Measurements from ENCODE around the gene HNRNPM.
A peak's percentile ranks its signal among the peaks of the same experiment; 100 is the strongest.

Gene HNRNPM

DNA sequence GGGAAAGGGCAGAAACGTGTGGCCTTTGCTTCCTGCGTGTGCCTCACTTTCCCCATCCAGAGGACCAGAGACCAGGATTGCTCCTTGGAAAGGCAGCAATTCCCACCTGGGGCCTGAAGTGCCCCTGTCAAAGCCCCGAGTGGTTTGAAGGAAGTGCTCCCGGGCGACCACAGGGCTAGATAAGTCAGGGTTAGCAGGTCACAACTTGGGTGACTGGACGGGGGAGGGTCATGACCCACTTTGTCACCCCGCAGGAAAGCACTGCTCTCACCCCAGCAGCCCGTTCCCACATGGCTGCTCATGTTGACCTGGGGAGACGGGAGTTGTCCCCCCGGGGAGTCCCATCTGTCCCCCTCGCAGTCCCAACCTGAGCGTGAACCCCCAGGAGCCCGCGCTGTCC lies 57.2 kb downstream of the HNRNPM start:
- POLR2A ChIA-PET: no interaction called here
- DNase-seq (ENCODE audit: low read depth, low spot score): no peak
- CTCF ChIA-PET: no interaction called here
- no peak overlapping the region for H3K4me3 ChIP-seq (ENCODE audit: low read depth, low read length)
- TF ChIP-seq, protein P1, sequence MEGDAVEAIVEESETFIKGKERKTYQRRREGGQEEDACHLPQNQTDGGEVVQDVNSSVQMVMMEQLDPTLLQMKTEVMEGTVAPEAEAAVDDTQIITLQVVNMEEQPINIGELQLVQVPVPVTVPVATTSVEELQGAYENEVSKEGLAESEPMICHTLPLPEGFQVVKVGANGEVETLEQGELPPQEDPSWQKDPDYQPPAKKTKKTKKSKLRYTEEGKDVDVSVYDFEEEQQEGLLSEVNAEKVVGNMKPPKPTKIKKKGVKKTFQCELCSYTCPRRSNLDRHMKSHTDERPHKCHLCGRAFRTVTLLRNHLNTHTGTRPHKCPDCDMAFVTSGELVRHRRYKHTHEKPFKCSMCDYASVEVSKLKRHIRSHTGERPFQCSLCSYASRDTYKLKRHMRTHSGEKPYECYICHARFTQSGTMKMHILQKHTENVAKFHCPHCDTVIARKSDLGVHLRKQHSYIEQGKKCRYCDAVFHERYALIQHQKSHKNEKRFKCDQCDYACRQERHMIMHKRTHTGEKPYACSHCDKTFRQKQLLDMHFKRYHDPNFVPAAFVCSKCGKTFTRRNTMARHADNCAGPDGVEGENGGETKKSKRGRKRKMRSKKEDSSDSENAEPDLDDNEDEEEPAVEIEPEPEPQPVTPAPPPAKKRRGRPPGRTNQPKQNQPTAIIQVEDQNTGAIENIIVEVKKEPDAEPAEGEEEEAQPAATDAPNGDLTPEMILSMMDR (IDR thresholded peaks at IDR 0.05; ENCODE audit: insufficient read depth, low read length, missing control alignments): no peak

DNA sequence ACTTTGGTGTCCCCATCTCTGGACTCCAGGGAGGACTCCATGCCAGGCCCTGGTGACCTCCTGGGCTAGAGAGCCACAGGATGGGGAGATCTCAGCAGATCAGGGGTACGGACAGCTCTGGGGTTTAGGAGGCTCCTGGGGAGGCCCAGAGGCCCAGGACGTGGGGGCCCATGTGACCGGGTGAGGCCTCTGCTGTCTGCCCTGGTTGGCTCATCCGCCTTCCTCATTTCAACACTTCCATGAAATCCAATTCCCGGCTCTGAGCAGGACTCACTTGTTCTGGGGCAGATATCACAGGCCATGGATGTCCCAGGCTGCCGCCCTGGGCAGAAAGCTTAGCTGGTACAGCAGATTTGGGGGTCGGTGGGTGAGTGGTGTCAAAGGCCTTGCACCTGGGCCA lies 58.7 kb downstream of the HNRNPM start:
- POLR2A ChIA-PET: no interaction called here
- CTCF ChIA-PET: interaction anchor here (1.0 to 8.4 kb wide), 4 partner anchors 14 to 150 kb away, joined by 3 to 86 read pairs (median 4); no protein-coding TSS in a partner anchor
- H3K4me3 ChIP-seq (ENCODE audit: low read depth, low read length): no peak overlapping the region
- no peak for DNase-seq (ENCODE audit: low read depth, low spot score)
- TF ChIP-seq, protein P1 (IDR thresholded peaks at IDR 0.05; ENCODE audit: insufficient read depth, low read length, missing control alignments): no peak

DNA sequence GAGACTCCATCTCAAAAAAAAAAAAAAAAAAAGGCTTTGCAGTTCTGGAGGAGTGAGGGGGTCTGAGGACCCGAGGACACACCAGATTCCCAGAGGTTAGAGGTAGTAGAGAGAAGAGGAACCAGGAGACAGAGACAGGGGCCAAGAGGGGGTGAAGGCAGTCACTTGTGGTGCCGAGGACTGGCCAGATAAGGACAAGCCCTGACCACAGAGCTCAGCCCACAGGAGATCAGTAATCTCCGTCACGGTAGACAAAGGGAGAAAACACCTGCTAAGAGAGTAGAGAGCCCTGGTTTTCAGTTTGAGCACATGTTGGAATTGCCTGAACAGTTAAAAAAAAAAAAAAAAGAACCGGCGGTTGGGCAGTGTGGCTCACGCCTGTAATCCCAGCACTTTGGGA lies 59.4 kb downstream of the HNRNPM start:
- no peak for DNase-seq (ENCODE audit: low read depth, low spot score)
- POLR2A ChIA-PET: no interaction called here
- no peak overlapping the region for H3K4me3 ChIP-seq (ENCODE audit: low read depth, low read length)
- TF ChIP-seq, protein P1 (IDR thresholded peaks at IDR 0.05; ENCODE audit: insufficient read depth, low read length, missing control alignments): no peak
- CTCF ChIA-PET: interaction anchor here (0.6 to 8.4 kb wide), 6 partner anchors 9 to 156 kb away, joined by 3 to 86 read pairs (median 7); no protein-coding TSS in a partner anchor

DNA sequence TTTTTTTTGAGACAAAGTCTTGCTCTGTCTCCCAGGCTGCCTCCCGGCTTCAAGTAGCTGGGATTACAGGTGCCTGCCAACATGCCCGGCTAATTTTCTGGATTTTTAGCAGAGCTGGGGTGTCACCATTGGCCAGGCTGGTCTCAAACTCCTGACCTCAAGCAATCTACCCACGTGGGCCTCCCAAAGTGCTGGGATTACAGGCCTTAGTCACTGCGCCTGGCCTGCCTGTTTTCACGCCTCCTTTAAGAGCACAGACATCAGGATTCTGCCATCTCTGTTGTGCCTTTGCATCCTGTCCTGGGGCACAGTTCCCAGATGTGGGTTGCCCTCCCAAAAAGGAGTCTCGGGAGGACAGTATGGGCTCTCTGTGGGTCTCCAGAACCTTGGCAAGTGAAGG lies 60.1 kb downstream of the HNRNPM start:
- no peak overlapping the region for H3K4me3 ChIP-seq (ENCODE audit: low read depth, low read length)
- DNase-seq (ENCODE audit: low read depth, low spot score): no peak
- POLR2A ChIA-PET: no interaction called here
- CTCF ChIA-PET: interaction anchor here (0.6 to 8.4 kb wide), 20 partner anchors 9 to 238 kb away, joined by 3 to 86 read pairs (median 5); partner anchors contain the start of genes MARCHF2 and MYO1F
- TF ChIP-seq, protein P1 (IDR thresholded peaks at IDR 0.05; ENCODE audit: insufficient read depth, low read length, missing control alignments): no peak

DNA sequence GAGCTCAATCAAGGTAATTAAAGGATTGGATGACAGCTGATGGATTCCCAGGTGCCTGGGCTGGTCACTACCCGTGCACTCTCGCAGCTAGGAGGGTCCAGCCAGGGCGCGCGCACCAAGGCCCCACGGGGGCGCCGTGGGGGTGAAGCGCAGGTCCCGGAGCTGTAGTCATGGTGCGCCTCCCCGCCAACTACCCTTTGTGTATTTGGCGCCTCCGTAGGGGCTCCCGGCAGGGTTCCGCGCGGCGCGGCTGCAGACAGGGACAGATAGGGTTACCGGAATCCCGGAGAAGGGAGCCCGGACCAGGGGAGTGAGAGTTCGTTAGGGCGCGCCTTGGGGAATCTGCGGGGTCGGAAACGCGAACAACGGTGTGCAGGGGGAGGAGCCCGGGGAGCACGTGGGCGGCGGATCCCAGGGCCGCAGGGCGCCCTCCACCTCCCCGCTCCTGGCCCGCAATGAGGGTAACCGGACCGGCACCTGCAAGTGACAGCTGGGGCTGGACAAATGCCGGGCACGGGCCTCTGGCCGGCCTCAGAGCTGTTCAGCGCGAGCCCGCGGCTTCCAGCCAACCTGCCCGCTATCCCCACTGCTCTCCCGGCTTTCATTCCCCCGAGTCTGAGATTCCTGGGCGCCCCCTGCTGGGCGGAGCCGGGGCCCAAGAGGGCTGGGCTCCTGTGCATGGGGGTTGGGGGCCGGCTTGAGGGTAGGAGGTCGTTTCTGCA lies 61.1 kb downstream of the HNRNPM start:
- peak overlapping the region; percentile 64 for H3K4me3 ChIP-seq (ENCODE audit: low read depth, low read length)
- DNase-seq (ENCODE audit: low read depth, low spot score): no peak
- POLR2A ChIA-PET: interaction anchor here (1.1 kb wide), 1 partner anchor 8 kb away, joined by 3 read pairs; the partner anchor contains the start of gene ZNF414
- CTCF ChIA-PET: interaction anchor here (0.6 to 8.4 kb wide), 37 partner anchors 8 to 239 kb away, joined by 3 to 86 read pairs (median 4); partner anchors contain the start of genes MARCHF2, MYO1F and ZNF414
- TF ChIP-seq, protein P1 (IDR thresholded peaks at IDR 0.05; ENCODE audit: insufficient read depth, low read length, missing control alignments): peak; percentile 87

DNA sequence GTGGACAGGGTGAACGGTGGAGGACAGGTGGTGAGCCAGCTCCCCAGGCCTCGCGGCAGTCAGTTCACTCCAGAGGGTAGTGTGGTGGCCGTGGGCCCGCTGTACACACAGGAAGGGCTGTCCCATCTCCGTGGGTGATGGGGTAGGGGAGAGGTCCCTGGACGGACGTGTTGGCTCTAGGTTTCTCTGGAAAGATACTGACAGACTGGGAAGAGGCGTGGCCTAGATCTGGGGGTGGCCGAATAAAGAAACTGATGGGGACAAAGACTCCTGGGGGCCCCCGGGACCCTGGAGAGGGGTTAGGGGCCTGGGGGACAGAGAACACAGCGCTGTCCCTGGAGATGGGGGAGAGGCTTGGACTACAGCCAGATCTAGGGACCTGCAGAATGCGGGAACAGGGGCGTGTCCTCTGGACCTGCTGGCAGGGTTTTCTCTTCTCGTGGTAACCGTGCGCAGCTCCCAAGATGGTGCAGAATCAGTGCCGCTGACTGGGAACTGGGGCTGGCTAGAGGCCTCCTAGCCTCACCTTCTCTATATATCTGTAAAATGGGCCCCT lies 61.7 kb downstream of the HNRNPM start:
- H3K4me3 ChIP-seq (ENCODE audit: low read depth, low read length): peak overlapping the region; percentile 64
- ChIA-PET POLR2A (interaction anchor here (0.6 to 1.1 kb wide), 2 partner anchors 8 to 141 kb away, joined by 3 read pairs; partner anchors contain the start of gene ZNF414), CTCF (interaction anchor here (0.8 to 8.4 kb wide), 28 partner anchors 8 to 240 kb away, joined by 3 to 86 read pairs (median 4); partner anchors contain the start of genes MARCHF2 and ZNF414)
- TF ChIP-seq, protein P1 (IDR thresholded peaks at IDR 0.05; ENCODE audit: insufficient read depth, low read length, missing control alignments): no peak
- no peak for DNase-seq (ENCODE audit: low read depth, low spot score)

Data from AG04449 (cell line).